Measurements from ENCODE around the gene LCOR.

Gene LCOR

DNA sequence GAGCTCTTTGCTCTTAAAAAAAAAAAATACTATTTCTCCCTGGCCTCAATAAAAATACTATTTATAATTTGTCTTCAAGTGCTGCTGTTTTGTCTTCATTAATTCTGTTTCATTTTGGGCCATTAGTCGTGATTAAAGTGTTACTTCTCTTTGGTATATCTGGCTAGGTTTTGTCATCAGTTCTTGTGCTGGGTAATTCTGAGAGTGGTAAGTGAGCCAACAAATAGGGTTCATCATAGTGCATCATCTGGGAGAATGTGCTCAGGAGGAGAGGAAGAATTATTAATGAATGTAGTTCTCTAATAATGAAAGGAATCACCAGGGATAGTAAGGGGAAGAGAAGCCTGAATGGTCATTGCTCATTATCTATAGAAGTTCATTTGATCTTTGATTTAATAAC lies 70.0 kb downstream of the LCOR start:
- no peak overlapping the region for H3K4me3 ChIP-seq (ENCODE audit: low read length)
- DNase-seq (ENCODE audit: low read depth) = no peak
- TF ChIP-seq, protein P1, sequence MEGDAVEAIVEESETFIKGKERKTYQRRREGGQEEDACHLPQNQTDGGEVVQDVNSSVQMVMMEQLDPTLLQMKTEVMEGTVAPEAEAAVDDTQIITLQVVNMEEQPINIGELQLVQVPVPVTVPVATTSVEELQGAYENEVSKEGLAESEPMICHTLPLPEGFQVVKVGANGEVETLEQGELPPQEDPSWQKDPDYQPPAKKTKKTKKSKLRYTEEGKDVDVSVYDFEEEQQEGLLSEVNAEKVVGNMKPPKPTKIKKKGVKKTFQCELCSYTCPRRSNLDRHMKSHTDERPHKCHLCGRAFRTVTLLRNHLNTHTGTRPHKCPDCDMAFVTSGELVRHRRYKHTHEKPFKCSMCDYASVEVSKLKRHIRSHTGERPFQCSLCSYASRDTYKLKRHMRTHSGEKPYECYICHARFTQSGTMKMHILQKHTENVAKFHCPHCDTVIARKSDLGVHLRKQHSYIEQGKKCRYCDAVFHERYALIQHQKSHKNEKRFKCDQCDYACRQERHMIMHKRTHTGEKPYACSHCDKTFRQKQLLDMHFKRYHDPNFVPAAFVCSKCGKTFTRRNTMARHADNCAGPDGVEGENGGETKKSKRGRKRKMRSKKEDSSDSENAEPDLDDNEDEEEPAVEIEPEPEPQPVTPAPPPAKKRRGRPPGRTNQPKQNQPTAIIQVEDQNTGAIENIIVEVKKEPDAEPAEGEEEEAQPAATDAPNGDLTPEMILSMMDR (conservative IDR thresholded peaks at IDR 0.05; ENCODE audit: low read length) = no peak

DNA sequence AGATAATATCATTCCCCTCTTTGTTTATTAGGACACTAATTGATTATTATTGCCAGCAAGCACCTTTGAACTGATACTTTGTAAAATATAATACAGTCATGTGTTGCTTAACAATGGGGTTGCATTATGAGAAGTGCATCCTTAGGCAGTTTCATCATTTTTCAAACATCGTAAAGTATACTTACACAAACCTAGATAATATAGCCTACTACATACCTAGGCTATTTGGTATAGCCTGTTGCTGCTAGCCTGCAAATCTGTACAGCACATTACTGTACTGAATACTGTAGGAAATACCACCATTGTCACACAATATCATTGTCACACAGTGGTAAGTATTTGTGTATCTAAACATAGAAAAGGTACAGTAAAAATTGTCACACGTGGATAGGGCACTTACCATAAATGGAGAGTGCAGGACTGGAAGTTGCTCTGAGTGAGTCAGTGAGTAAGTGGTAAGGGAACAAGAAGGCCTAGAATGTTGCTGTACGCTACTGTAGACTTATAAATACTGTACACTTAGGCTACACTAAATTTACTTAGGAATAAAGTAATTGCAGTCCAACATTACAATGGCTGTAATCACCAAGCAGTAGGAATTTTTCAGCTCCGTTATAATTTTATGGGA lies 70.7 kb downstream of the LCOR start:
- TF ChIP-seq, protein P1 (conservative IDR thresholded peaks at IDR 0.05; ENCODE audit: low read length) = no peak
- no peak for DNase-seq (ENCODE audit: low read depth)
- no peak overlapping the region for H3K4me3 ChIP-seq (ENCODE audit: low read length)

DNA sequence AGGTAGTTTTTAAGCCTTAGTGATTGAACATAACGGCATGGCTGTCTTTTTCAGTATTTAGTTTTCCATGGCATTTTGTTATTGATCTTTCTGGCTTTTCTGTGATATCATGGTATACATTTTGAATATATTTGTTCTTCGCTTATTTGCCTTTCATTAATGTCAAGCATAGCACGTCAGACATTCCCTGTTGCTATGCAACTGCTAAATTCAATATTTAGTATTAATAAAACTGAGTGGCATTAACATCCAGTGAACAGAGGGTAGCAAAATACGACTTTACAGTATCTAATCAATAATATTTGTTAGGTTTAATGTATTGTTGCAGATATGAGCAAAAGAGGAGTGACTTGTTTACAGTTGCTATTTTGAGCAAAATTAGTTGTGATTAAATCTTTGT lies 72.5 kb downstream of the LCOR start:
- no peak for DNase-seq (ENCODE audit: low read depth)
- TF ChIP-seq, protein P1 (conservative IDR thresholded peaks at IDR 0.05; ENCODE audit: low read length) = no peak
- no peak overlapping the region for H3K4me3 ChIP-seq (ENCODE audit: low read length)

DNA sequence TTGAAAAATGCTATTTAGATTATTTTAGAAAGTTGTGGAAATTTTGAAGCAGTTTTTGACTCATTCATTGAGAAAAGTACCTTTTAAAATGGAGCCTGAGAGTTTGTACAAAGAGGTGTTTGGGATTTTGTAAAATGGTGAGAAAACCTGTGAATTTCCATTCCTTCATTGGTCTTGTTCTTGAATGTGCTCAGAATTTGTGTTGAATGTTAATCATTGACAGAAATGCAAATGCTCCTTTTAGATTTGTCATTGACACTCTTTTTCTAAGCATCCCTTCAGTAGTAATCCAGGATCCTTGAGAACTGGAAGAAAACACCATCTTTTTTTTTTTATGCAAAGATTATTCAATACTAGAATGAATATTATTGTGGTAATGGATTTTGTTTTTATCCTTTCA lies 74.8 kb downstream of the LCOR start:
- TF ChIP-seq, protein P1 (conservative IDR thresholded peaks at IDR 0.05; ENCODE audit: low read length) = no peak
- no peak overlapping the region for H3K4me3 ChIP-seq (ENCODE audit: low read length)
- DNase-seq (ENCODE audit: low read depth) = no peak

DNA sequence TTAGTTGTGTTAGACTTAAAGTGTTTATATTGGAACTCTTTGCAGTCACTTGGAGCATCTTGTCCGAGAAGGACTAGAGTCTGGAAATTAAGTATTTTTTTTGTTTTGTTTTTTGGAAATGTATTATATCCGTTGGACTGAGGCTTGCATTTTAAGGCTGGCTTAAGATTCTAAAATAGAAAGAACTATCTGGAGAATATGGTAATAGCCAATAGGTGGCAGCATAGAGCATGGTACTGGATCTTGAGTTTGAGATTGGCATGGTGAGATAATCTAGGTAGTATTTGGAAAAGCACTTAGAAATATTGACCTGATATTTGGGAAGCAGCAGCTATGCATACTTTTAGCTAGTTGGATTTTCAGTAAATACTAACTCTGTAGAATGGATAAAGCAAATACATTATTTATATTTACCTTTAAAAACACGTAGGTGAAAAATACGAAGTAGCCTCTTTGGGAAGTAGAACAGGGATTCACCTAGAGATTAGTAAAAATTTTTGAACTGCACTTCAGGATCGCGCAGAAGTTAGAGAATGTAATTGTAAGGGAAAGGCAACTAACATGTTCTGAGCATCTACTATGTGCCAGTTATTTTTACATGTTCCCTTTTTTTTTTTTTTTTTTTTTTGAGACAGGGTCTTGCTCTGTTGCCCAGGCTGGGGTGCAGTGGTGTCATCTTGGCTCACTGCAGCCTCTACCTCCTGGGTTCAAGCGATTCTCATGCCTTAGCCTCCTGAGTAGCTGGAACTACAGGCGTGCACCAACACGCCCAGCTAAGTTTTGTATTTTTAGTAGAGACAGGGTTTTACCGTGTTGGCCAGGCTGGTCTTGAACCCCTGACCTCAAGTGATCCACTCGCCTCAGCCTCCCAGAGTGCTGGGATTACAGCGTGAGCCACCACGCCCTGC lies 78.6 kb downstream of the LCOR start:
- DNase-seq (ENCODE audit: low read depth) = peak; percentile 14

DNA sequence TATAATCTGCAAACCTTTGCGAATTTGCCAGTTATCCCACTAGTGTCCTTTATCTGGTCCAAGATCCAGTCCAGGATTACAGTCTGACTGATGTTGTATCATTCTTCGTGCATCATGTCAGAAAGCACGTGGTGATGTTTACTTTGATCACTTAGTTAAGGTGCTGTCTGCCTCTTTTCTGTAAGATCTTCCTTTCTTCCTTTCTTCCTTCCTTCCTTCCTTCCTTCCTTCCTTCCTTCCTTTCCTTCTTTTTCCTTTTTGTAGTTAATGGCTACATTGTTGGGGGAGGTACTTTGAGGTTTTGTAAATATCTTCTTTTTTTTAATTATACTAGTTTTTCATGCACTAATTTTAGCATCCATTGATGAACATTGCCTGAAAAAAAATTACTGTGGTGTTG lies 80.3 kb downstream of the LCOR start:
- DNase-seq (ENCODE audit: low read depth) = no peak
- H3K4me3 ChIP-seq (ENCODE audit: low read length) = no peak overlapping the region
- TF ChIP-seq, protein P1 (conservative IDR thresholded peaks at IDR 0.05; ENCODE audit: low read length) = no peak

More for the DNA sequence above, 78.6 kb downstream of the LCOR start:
- H3K4me3 ChIP-seq (ENCODE audit: low read length) = no peak overlapping the region
- TF ChIP-seq, protein P1 (conservative IDR thresholded peaks at IDR 0.05; ENCODE audit: low read length) = peak; percentile 70

DNA sequence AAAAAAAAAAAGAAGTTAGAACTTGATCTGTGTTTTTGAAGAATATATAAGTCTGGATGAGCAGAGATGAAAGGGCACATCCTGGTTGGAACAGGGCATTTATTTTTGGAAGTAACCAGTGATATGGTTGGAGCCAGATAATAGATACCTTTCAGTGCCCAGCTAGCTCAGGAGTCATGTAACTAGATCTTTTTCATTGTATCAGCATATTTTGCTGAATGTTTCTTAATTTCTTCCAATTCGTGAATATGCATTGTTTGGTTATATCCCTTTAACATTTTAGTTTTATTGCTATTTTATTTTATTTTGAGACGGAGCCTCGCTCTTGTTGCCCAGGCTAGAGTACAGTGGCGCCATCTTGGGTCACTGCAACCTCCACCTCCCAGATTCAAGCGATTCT lies 81.8 kb downstream of the LCOR start:
- H3K4me3 ChIP-seq (ENCODE audit: low read length) = no peak overlapping the region
- no peak for DNase-seq (ENCODE audit: low read depth)
- TF ChIP-seq, protein P1 (conservative IDR thresholded peaks at IDR 0.05; ENCODE audit: low read length) = no peak
